GM10847 (cell line): ENCODE results near the gene GAPDHS.

Source experiments
- POLR2A ChIP-seq: IDR thresholded peaks from 2 replicates; pipeline ENCODE4 v1.6.1; 2011; ENCODE audit not compliant: insufficient read length; ENCODE audit errors: extremely low read depth

GAPDHS gene

DNA sequence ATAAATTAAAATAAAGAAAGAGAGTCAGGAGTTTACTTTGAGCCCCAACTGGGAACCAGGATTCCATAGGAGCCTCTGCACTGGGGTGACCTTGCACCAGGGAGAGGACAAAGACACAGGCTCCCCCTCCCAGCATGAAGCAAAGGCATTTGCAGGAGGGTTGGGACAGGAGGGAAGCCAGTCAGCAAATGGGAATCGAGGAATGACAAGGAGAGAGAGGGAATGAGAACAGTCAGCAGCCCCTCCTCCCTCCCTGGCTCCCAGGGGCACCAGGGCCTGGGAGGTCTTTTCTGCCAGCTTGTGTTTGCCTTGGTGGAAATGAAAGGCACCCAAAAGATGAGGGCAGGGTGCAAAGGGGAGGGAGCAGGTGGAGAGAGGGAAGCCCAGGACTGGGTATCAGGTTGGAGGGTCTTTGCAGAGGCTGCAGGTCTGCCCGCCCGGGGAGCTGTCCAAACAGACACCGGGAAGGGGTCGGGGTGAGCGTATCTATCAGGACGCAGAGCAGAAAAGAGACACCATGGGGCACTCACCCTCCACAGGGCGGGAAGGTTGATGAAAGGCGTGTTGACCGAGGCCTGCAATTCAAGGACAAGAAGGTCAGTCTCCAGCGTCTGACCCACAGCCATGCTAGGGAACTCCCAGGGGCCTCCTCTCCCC lies 8.9 kb upstream of the GAPDHS start:
- no peak for TF ChIP-seq POLR2A

DNA sequence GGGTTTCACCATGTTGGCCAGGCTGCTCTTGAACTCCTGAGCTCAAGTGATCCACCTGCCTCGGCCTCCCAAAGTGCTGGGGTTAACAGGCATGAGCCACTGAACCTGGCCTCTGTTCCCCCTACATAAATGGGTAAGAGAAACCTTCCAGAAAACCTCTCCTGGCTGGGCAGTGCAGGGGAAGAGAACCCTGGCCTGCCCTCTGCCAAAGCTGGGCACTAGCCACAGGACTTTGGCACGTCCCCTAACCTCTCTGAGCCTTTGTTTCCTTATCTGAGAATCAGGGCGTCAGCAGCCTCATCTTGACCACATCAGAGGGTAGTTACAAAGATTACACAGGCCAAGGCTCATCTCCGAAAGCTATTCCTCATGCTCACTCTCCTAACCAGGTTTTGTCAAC lies 7.4 kb upstream of the GAPDHS start:
- no peak for TF ChIP-seq POLR2A

DNA sequence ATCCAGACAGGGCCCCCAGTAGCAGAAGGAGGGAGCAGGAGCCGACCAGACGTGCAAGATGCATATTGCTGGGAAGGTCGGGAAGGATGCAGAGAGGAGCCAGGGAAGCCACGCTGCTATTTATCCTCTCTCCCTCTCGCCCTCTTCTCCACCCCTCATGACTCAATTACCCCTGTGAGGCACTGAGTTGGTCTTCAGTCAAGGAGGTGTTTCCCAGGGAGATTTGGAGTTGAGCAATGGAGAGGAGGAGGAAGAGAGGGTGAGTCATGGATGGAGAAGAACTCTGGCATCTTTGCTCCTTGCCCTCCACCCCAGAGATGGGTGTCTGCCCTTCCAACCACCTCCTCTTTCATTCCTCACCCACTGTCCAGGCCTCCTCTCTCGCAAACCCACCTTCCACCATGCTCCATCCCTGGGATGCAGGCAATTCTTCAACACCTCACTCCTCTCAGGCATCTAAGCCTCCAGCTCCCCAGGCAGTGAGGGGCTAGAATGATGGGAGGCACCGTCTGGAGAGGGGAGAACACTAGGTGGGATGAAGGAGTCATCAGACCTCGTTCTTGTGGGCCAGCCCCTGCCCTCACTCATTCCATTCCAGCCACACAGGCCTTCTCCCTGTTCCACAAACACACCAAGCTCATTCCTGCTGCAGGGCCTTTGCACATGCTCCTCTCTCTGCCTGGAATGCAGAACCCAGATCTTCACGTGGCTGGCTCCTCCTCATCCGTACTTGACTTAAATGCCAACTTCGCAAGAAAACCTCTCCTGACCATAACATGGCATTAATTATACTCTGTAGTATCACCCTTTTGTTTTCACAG lies 4.8 kb upstream of the GAPDHS start, which contains the start of gene SBSN:
Gene SBSN (minus strand): TSS at position 94 of the 821 bp plus-strand sequence. CDS start 30 bp downstream, at position 64.
- no peak for TF ChIP-seq POLR2A

DNA sequence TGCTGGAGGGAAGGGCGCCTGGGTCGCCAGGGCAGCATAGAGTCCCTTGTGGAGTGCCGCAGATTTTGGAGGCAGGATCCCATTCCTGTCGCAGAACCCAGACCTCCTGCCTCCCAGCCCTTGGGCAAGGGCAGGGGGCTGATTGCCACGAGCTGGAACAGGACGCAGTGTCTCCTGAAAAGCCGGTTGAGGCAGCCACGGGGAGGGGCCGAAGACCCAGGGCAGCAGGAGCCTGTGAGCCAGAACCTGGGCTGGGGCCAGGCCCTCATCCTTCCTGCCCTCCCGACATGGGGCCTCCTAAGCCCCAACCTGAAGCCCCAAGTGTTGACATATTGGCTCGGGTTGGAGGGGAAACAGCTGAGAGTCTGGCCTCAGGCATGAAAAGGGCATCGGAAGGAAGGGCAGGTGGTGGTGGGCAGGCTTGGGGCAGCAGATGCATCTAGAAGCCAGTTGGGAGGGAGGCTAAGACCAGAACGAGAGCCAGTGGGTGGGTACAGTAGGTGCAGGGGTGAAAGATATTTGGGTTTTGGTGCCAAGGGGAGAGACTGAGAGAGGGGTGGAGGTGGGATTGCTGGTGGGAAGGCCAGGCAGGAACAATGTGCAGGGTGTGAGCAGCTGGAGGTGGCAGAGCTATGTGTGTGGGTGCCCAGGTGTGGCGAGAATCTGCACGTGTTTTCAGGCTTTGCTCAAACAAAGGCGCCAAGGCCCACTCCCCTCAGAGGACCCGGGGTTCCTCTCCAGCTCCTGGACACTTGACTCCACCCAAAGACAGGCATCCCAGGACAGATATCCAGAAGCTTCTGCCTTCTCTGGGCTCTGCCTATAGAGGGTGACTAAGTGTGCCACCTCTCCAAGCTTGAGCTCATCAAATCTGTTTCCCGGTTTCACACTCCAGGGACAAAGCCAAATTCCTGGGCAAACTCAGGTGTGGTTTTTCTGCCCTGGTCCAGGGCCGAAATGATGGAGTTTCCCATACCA lies 3.7 kb upstream of the GAPDHS start:
- TF ChIP-seq POLR2A = no peak

DNA sequence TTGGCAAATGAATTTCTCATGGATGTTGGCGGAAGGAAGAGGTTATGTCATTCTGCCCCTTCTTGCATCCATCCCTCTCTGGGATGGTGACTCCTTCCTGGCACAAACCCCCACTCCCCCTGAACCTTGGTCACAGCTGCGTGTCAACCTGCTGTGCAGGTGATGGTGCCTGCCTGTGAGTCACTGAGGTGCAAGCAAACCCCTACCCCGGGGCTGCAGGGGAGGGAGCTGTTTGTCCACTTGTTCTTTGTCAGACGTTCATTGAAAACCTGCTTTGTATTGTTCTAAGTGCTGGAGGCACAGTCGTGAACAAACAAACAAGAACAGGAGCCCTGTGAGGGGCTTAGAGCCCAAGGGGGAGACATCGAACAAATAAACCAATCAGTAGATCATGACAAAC lies 2.0 kb upstream of the GAPDHS start:
- no peak for TF ChIP-seq POLR2A

DNA sequence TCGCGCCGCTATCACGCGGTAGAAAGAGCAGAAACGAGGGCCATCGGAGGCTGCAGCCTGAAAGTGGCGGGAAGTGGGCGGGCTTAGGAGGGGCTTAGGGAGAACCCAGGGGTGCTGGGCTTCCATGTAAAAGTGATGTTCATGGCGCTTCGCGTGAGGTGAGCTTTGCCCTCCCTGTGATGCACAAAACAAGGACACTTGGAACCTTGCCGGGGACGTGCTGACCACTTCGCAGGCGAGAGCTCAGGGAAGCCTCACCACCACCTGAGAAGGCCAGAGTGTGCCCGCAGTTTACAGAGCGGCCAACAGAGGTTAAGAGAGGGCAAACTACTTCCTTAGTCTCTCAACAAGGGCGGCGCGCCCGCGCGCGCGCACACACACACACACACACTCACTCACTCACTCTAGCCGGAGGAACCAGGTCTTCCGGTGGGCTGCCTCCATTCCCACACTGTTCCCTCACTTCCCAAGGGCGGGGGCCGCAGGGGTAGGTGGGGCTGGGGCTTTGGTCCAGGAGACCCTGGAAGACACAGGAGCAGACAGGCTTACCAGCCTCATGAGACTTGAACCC lies 651 bp downstream of the GAPDHS start:
- no peak for TF ChIP-seq POLR2A

- no peak for TF ChIP-seq POLR2A
Measured at GRCh38 chr19:35534803-35535480, 1.7 kb downstream of the GAPDHS start.

GRCh38 chr19:35539314-35539713 lies 6.1 kb downstream of the GAPDHS start:
- no peak for TF ChIP-seq POLR2A

GRCh38 chr19:35539850-35540249 lies 6.6 kb downstream of the GAPDHS start:
- TF ChIP-seq POLR2A = no peak

- no peak for TF ChIP-seq POLR2A
Measured at GRCh38 chr19:35540356-35540927, 7.2 kb downstream of the GAPDHS start.

- TF ChIP-seq POLR2A = no peak
Measured at GRCh38 chr19:35542209-35542608, 9.0 kb downstream of the GAPDHS start.

GRCh38 chr19:35543280-35544109 lies 10.2 kb downstream of the GAPDHS start:
- no peak for TF ChIP-seq POLR2A

DNA sequence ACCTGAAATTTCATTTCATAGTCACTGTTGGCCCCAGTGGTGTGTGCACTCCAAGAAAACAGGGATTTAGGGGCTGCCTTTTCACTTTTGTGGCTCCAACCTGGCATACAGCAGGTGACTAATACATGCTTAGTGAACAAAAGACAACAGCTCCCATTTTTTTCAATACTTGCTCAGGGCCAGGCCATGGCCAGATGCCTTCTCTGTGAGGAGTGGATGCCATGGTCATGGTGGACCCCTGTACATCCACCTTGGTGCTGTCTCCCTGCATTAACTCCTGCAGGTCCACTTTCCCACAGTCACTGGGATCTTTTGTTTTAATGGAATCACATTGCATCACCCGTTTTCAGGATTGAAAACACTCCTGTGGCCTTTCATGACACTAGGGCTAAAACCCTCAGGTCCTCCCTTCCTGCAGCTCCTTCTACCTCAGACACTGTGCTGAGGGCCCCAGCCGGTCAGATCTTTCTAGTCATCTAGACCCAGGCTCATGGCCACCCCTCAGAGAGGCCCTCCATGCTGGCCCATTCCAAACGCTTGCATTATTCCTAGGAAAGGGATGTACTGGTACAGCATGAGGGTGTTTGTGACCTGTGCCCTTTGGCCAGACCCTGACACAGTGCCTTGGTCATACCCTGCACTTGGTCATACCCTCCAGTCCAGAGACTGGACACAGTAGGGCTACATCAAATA lies 11.0 kb downstream of the GAPDHS start:
- no peak for TF ChIP-seq POLR2A
